ENCODE data around the gene GALC. TPM values are rescaled to one million over a fixed set of nuclear protein-coding genes. Genes with fewer than 3 reads are reported as not detected.

Gene GALC
- total RNA-seq, 1 experiment from 2014 or later: 0.18 TPM

DNA sequence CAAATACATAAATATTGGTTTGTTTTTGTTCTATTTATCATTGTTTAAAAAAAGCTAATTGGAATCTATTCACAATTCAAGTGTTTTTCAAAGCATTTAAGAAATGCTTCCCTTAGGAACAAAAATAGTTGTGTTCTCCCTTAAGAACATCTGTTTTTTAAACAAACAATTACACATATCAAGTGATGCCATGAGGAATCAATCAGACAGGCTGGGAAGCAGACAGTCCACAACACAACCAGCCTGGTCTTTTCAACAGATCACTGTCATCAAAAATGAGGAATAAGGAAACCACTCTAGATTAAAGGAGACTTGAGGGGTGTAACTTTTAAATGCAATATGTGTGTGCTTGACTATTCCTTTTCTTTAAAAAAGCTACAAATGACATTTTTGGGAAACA is 25.5 kb downstream of the GALC start:
- Histone ChIP-seq H3K9me2 (replicated peaks; ENCODE audit: low read length) (no peaks in the 10 kb centered on the region), H3F3A (ENCODE audit: low read length, unreplicated experiment) (no peaks in the 10 kb centered on the region), H3K4me3 (ENCODE audit: low read length) (no peak overlapping the region), H3K27me3 (ENCODE audit: low read length) (no peaks in the 10 kb centered on the region), H4K20me1 (ENCODE audit: low read length) (no peaks in the 10 kb centered on the region), H2AFZ (ENCODE audit: low read length) (no peak overlapping the region), H3K9me3 (ENCODE audit: low read length) (no peaks in the 10 kb centered on the region), H3K36me3 (ENCODE audit: low read depth, low read length) (no peaks in the 10 kb centered on the region), H3K9ac (ENCODE audit: low read length) (no peak overlapping the region), H3K4me1 (ENCODE audit: insufficient read depth, low read length) (no peaks in the 10 kb centered on the region), H3K27ac (ENCODE audit: low read length) (no peak overlapping the region), H3K4me2 (ENCODE audit: low read length) (no peak overlapping the region), H3K79me2 (ENCODE audit: low read length) (no peaks in the 10 kb centered on the region)
- TF ChIP-seq EZH2phosphoT487 (IDR thresholded peaks at IDR 0.05; ENCODE audit: borderline replicate concordance, low read length) (no peak), EZH2 (IDR thresholded peaks at IDR 0.05; ENCODE audit: low read length, unreplicated experiment) (no peak)
- TF ChIP-seq, protein P1, sequence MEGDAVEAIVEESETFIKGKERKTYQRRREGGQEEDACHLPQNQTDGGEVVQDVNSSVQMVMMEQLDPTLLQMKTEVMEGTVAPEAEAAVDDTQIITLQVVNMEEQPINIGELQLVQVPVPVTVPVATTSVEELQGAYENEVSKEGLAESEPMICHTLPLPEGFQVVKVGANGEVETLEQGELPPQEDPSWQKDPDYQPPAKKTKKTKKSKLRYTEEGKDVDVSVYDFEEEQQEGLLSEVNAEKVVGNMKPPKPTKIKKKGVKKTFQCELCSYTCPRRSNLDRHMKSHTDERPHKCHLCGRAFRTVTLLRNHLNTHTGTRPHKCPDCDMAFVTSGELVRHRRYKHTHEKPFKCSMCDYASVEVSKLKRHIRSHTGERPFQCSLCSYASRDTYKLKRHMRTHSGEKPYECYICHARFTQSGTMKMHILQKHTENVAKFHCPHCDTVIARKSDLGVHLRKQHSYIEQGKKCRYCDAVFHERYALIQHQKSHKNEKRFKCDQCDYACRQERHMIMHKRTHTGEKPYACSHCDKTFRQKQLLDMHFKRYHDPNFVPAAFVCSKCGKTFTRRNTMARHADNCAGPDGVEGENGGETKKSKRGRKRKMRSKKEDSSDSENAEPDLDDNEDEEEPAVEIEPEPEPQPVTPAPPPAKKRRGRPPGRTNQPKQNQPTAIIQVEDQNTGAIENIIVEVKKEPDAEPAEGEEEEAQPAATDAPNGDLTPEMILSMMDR (conservative IDR thresholded peaks at IDR 0.05; ENCODE audit: low read depth, low read length): no peak
- no peak for DNase-seq
- no peak for ATAC-seq
- BruUV-seq (replicated peaks): no TSS peak
- ChIA-PET CTCF (no interaction called here), POLR2A (ENCODE audit: unreplicated experiment) (no interaction called here)
- intact Hi-C loops (cut with micrococcal nuclease): no loop called here

DNA sequence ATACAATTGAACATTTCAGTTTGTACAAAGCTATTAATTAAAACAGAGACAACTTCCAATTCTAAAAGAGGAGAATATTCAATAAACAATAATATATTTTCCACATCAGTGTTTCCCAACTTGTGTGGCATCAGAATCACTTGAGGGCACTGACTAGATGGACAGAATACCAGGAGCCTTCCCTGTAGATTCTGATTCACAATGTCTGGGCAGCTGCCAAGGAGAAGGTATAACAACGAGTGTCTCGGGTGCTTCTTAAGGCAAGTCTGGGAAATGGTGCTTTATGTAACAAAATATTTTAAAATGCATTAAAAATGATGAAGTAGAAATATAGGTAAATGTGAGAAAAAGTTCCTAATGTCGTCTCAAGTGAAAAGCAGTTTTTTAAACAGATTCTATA is 26.2 kb downstream of the GALC start:
- no TSS peak for BruUV-seq (replicated peaks)

DNA sequence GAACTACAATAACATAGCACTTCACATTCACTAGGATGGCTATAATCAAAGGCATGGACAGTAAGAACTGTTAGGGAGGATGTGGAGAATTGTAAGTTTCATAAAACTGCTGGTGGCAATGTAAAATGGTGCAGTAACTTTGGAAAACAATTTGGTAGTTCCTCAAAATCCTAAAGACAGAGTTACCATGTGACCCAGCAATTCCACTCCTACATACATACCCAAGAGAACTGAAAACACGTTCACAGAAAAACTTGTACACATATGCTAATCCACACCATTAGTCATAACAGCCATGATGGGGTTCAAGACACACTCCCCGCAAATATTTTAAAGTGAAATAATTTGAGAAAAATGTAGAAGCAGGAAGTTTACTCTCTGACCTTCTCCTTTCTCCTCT is 31.7 kb downstream of the GALC start:
- H3K27ac ChIP-seq (ENCODE audit: low read length): no peak overlapping the region
- H3K9ac ChIP-seq (ENCODE audit: low read length): no peak overlapping the region
- no peaks in the 10 kb centered on the region for H4K20me1 ChIP-seq (ENCODE audit: low read length)
- POLR2A ChIA-PET (ENCODE audit: unreplicated experiment): no interaction called here
- DNase-seq (no peak), ATAC-seq (no peak)
- H3K79me2 ChIP-seq (ENCODE audit: low read length): no peaks in the 10 kb centered on the region
- H3K9me3 ChIP-seq (ENCODE audit: low read length): no peaks in the 10 kb centered on the region
- no peaks in the 10 kb centered on the region for H3K9me2 ChIP-seq (replicated peaks; ENCODE audit: low read length)
- no peaks in the 10 kb centered on the region for H3F3A ChIP-seq (ENCODE audit: low read length, unreplicated experiment)
- no peaks in the 10 kb centered on the region for H3K36me3 ChIP-seq (ENCODE audit: low read depth, low read length)
- TF ChIP-seq EZH2phosphoT487 (IDR thresholded peaks at IDR 0.05; ENCODE audit: borderline replicate concordance, low read length) (no peak), EZH2 (IDR thresholded peaks at IDR 0.05; ENCODE audit: low read length, unreplicated experiment) (no peak)
- TF ChIP-seq, protein P1 (conservative IDR thresholded peaks at IDR 0.05; ENCODE audit: low read depth, low read length): no peak
- intact Hi-C loops (cut with micrococcal nuclease): no loop called here
- H3K27me3 ChIP-seq (ENCODE audit: low read length): no peaks in the 10 kb centered on the region
- no peak overlapping the region for H3K4me2 ChIP-seq (ENCODE audit: low read length)
- H3K4me3 ChIP-seq (ENCODE audit: low read length): no peak overlapping the region
- CTCF ChIA-PET: no interaction called here
- BruUV-seq (replicated peaks): no TSS peak
- no peaks in the 10 kb centered on the region for H3K4me1 ChIP-seq (ENCODE audit: insufficient read depth, low read length)
- H2AFZ ChIP-seq (ENCODE audit: low read length): no peak overlapping the region

More for the DNA sequence above, 26.2 kb downstream of the GALC start:
- Histone ChIP-seq H3K27ac (ENCODE audit: low read length) (no peak overlapping the region), H2AFZ (ENCODE audit: low read length) (no peak overlapping the region), H3K79me2 (ENCODE audit: low read length) (no peaks in the 10 kb centered on the region), H3K4me2 (ENCODE audit: low read length) (no peak overlapping the region), H3K27me3 (ENCODE audit: low read length) (no peaks in the 10 kb centered on the region), H3K9me3 (ENCODE audit: low read length) (no peaks in the 10 kb centered on the region), H3K4me3 (ENCODE audit: low read length) (no peak overlapping the region), H3K4me1 (ENCODE audit: insufficient read depth, low read length) (no peaks in the 10 kb centered on the region), H3F3A (ENCODE audit: low read length, unreplicated experiment) (no peaks in the 10 kb centered on the region), H3K36me3 (ENCODE audit: low read depth, low read length) (no peaks in the 10 kb centered on the region), H4K20me1 (ENCODE audit: low read length) (no peaks in the 10 kb centered on the region), H3K9ac (ENCODE audit: low read length) (no peak overlapping the region), H3K9me2 (replicated peaks; ENCODE audit: low read length) (no peaks in the 10 kb centered on the region)
- intact Hi-C loops (cut with micrococcal nuclease): no loop called here
- ChIA-PET CTCF (no interaction called here), POLR2A (ENCODE audit: unreplicated experiment) (no interaction called here)
- ATAC-seq: no peak
- peak; percentile 61 for DNase-seq
- TF ChIP-seq EZH2 (IDR thresholded peaks at IDR 0.05; ENCODE audit: low read length, unreplicated experiment): no peak
- TF ChIP-seq EZH2phosphoT487 (IDR thresholded peaks at IDR 0.05; ENCODE audit: borderline replicate concordance, low read length): no peak
- TF ChIP-seq, protein P1 (conservative IDR thresholded peaks at IDR 0.05; ENCODE audit: low read depth, low read length): no peak

Measured in PC-3 (cell line).